A204.1 (cell line): ENCODE results near the gene SLFN12L.
"Not testable (repeated sequence)": the region's sequence is repeated elsewhere in the genome, so short reads cannot be mapped to it uniquely, and the experiment has no call there.

Experiments used
- FAIRE-seq: peaks from 2 replicates; lab custom pipeline; 2012; peaks lifted over from hg19 to GRCh38; lab: Jason Lieb, UNC

The SLFN12L gene

DNA sequence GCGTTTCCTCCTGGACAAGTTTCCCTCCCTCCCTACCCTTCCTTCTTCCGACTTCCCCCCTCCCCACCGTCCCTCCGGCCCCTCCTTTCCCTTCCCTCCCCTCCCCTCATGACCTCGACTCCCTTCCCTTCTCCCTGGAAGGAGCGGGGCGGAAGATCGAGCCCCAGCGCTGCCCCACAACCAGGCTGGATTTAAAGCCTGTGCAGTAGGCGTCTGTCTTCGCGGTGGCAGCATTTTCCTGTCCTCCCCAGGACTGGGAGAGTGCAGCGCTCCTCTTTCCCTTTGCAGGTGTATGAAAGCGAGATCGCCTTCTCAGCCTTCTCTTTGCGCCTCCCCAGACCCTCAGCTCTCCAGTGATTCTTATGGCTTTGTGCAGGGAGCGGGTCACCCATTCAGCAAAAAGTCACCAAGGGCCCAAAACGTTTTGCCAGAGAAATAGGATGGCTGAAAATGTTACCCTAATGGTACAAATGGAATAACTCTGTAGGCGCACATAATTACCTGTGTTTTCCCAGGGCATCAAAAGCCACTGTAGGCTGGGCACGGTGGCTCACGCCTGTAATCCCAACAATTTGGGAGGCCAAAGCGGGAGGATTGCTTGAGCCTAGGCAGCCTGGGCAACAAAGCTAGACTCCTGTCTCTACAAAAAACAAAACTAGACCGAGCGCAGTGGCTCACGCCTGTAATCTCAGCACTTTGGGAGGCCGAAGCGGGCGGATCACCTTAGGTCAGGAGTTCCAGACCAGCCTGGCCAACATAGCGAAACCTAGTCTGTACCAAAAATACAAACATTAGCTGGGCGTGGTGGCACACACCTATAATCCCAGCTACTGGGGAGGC, 40.8 kb downstream of the SLFN12L start:
- no peak for FAIRE-seq

DNA sequence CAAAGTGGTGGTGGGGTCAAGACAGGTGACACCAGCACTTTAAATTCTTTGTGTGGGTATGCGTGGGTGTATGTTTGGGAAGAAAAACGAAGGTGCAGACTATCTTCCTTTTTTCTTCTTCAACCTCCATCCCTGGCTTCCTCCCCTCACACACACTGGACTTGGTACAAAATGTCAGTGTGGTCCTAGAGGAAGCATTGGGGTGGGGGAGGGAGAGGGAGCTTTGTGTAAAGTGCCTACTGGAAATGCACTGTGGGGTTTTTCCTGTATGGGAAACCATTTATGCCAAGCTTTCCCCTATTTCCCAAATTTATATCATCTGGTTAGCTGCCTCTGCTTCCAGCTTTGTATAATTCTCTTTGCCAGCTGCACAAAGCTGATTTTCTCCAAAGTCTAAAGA, 44.4 kb downstream of the SLFN12L start:
- no peak for FAIRE-seq

DNA sequence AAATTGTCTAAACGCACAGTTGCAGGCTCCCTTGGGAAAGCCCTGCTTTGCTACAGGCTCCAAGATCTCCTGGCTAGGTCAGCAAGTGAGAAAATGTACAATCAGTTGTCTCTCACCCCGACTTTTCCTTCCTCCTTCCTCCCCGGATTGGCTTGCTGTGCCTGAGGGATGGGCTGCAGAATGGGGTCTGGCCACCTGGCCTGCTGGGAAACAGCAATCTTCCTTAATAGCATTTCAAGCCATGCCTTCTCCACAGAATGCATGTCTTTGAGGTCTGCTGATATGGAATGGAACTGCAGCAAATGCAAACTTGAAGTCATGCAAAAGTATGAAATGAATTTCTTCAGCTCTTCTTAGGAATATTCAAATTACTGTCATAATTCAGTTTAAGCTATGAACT, 46.1 kb downstream of the SLFN12L start:
- no peak for FAIRE-seq

DNA sequence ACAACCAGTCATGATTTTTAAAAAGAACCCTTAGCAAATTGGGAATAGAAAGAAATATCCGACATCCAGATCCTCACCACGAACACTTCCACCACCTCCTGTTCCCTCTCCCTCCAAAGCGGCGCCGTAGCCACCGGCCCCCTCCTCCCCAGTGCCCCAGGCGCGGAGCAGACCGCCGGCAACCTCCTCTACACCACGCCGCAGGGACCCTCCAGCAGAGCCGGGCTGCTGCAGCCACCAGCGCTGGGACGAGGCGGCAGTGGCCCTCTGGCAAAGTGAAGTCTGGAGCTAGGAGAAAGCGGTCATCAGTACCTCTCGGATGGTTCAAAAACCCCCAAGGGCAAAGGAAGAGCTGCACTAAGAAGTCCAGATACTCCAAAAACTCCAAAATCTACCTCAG, 47.5 kb downstream of the SLFN12L start:
- no peak for FAIRE-seq

DNA sequence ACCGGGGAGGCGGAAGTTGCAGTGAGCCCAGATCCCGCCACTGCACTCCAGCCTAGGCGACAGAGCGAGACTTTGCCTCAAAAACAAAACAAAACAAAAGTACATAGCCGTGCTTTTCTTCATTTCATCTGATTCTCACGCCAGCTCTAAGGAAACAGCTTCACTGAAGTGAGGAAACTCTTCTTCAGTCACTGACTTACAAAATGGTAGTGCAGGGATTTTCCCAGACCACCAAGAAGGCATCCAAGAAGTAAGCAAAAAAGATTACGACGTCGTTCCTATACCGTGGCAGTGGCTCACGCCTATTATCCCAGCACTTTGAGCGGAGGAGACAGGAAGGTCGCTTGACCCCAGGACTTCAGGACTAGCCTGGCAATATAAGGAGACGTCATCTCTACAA, 48.5 kb downstream of the SLFN12L start:
- FAIRE-seq, result no peak

DNA sequence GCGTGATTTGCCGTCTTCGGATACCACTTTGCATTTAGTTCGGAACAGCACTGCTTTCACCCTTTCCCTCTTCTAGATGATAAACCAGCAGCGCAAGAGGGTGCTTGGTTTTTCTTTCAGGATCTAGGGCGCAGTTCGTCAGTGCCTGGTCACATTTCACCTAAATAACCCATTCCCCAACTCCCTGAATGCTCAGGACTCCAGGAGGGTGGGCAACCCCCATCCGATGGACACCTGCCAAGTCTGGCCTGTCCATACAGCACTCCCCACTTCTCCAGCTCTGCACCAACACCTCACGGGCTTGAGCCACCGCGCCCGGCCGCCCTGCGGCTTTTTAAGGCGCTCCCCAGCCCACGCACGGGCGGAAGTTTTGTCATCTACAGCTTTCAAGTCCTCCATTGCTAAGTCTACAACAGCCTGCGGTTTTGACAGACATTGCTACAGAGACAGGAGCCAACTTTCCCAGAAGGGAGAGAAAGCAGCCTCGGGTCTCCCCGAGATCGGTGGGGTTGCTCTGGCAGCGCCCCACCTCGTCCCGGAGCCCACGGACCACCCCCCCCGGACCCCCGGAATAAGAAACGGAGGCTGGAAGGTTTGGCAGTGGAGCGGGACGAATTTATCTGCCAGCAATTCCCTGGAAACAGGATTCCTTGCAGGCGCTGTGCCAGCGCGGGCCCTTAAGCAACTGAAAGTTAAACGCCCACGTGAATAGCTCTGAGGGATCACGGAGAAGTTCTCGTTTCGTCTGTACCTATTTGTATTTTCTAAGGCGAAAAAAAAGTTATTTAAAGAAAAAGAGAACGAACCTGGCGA, 50.4 kb downstream of the SLFN12L start:
- no peak for FAIRE-seq

DNA sequence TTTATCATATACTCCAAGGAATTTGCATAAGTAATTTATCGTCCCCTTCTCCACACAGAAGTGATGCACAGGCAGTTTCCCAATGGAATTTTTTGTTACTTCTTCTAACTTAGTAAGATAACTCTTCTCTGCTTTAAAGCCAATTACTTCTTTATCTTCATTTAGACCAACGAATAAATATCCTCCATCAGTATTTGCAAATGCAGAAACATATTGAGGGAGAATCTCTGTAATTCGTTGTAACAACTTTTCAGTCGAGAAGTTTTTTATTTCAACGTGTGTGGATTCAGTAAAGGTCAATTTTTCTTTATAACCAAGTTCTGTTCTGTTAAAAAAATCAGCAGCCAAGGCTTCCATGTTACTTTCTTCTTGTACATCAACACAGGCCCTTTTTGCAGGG, 58.2 kb downstream of the SLFN12L start:
- no peak for FAIRE-seq

DNA sequence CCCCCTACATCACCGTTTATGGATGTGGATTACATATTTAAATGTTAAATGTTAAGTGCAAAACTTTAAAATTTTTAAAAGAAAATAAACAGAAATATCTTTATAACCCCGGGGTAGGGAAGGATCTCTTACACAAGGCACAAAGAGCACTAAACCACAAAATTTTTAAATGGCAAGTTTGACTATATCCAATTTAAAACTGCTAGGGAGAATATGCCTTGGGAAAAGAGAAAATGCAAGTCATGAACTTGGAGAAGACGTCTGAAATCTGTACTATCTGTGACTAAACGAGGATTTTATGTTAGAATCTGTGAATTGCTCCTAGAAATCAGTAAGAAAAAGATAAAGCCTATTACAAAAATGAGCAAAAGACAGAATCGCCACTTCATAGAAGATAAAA, 60.2 kb downstream of the SLFN12L start:
- FAIRE-seq, result no peak

DNA sequence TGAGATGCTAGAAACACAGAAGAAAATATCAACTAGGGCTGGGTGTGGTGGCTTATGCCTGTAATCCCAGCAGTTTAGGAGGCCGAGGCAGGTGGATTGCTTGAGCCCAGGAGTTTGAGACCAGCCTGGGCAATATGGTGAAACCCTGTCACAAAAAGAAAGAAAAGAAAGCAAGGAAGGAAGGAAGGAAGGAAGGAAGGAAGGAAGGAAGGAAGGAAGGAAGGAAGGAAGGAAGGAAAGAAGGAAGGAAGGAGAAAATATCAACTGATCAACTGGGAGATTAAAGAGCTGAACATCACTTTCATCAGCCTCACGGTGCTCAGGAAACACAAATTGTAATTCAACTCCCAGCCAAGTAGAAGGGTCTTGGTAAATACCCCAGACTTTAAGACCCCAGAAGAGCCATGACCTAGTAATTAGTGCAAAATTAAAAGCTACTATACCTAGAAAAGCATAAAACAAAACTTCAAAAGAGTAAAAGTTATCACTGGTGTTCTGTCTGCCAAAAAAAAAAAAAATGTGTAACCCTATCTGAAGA, 61.1 kb downstream of the SLFN12L start:
- no peak for FAIRE-seq

DNA sequence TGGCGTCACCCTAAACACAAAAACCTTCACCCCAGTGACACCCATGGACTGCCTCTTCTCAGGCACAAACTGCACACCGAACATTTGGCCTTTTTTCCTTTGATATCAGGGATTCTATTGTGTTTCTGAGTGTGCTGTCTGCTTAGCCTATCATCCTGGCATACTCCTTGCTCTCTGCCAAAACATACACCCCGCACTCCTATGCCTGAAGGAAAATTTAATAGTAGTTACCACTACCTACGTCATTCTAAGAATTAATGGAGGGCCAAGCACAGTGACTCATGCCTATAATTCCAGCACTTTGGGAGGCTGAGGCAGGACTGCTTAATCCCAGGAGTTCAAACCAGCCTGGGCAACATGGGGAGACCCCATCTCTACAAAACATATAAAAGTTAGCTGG, 69.0 kb downstream of the SLFN12L start:
- FAIRE-seq, result no peak

DNA sequence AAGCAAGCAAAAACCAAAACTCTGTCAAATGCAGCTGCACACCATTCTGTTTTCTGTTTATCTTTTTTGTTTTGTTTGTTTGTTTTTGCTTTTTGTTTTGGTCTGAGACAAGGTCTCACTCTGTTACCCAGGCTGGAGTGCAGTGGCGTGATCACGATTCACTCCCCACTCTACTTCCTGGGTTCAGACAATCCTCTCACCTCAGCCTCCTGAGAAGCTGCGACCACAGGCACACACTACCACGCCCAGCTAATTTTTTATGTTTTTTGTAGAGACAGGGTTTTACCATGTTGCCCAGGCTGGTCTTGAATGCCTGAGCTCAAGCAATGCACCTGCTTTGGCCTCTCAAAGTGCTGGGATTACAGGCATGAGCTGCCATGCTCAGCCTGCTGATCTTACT, 69.7 kb downstream of the SLFN12L start:
- FAIRE-seq, result no peak

DNA sequence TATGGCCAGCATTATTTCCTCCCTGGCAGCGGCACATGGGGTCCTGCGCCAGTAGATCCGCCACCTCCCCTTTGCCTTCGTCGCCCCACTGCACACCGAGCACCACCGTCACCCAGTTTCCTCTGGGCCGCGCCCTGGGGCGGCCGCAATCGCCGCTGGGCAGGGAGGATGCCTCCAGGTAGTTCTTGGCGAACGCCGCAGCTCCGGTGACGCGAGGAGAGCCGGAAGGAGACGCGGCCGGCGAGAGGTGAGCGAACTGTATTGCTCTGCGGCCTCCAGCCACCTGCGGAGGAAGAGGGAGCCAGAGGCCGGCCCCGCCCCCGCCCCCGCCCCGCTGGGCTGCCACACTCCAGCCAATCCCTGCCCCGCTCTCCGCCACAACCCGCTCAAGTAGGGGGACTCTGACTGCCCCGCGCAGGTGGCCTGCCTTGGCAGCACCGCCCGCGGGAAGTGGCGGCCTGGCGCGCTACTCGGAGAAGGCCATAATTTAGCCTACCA, 77.1 kb downstream of the SLFN12L start:
- FAIRE-seq, result no peak

DNA sequence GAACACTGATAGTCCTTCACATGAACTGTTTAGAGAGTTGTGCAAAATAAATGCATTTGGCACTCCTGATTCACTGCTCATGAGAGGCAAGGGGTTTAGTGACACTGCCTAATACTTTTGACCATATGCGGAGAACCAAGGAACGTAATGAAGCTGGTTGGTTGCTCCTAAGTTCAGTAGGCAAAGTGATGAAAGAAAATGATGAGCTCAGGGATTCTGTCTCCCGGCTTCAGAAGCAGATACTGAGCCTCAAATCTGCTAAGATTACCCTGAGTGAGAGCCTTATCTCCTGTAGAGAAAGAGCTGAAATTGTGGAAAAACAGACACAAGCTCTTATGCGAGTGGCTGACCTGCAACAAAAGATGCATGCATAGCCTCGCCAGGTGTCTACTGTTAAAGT, 83.4 kb downstream of the SLFN12L start:
- not testable (repeated sequence) for FAIRE-seq

DNA sequence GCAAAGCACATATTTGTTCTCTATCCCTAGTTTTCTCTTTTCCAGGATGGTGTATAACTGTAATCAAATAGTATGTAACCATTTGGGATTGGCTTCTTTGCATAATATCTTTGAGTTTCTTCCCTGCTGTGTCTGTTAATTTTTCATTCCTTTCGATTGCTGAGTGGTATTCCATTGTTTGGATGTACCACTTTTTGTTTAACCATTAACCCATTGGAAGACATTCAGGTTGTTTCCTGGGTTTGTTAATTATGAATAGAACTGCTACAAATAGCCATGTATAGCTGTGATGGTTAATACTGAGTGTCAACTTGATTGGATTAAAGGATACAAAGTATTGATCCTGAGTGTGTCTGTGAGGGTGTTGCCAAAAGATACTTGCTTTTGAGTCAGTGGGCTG, 84.3 kb downstream of the SLFN12L start:
- FAIRE-seq, result no peak

DNA sequence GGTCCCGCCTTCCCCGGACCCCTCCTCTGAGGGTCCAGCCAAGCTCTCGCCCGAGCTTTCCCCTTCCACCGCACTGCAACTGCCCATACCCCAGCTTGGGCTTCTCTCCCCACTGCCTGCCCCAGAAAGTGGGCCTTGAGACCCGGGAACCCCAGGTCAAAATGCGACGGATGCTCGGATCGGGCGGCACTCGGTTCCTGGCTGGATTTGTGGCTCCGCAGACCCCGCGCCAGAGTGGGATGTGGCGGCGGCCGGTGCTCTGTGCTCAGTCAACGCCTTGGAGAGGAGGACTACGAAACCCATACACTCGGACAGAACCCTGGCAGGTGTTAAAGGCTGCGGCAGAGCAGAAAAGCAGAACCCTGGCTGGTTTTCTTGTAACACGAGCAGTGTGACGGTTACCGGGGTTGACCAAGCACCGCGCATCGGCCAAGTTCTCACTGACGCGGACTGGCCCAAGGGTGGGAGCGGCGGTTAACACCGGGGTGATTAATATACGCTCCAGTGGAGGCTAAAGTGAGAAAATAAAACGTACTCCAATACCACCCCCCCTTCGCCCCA, 88.0 kb downstream of the SLFN12L start:
- no peak for FAIRE-seq

DNA sequence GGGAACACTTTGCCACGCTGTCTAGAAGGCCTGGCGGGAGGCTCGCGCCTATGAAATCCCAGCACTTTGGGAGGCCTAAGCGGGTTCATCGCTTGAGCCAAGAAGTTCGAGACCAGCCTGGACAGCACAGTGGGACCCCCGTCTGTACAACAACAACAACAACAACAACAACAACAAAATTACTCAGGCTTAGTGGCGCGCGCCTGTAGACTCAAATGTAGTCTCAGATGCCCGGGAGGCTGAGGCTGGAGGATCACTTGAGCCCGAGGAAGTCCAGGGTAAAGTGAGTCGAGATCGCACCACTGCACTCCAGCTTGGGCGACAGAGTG, 88.6 kb downstream of the SLFN12L start:
- no peak for FAIRE-seq

DNA sequence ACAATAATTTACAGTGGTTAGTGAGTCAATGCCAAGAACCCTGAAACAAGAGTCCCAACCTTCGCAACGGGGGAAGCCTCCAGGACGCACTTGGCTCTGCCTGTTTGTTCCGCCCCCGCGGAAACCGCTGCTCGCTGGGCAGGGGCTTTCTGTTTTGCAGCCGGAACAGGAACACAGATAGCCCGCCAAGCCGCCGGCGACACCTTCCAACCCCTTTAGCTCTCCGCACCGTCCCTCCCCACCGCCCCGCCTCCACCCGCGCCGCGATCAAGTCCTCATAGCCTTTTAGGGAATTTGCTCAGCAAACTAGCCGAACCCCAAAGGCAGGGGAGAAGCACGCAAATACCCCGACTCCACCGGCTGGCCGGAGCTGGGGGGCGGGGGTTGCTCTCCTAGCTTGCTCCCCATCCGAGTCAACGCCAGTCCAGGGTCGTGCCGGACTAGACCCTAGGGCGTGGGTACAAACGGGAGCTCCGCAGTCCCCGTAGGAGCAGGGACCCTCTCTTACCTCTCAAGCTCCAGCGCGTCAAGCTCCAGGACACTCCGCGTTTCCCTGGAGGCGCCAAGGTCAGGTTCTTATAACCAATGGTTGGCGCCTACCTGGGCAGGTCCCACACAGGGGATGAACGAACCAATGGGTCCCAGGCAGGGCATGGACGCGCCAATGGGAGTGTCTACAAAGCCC, 89.1 kb downstream of the SLFN12L start, which contains the start of gene SLFN13:
TSS of gene SLFN13 (minus strand) at position 553 of the 685 bp plus-strand sequence. CDS start 3,086 bp downstream, outside the sequence.
- no peak for FAIRE-seq

DNA sequence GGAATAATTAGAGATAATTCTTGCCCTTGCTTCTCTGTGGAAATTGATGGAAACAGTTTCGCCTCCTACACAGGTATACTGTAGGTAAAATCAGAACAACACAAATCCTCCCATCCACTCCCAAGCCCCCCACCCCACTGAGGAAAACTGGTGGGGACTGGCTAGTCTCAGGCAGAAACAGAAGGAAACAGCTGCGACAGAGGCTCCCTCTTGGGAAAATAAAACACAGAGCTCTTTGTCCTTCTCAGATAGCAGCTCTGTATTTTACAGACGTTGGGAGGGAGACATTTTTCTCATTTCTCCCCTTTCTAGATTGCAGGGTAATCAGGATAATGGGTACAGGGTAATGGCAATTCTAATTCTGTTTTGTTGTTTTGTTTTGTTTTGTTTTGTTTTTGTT, 90.0 kb downstream of the SLFN12L start:
- no peak for FAIRE-seq

DNA sequence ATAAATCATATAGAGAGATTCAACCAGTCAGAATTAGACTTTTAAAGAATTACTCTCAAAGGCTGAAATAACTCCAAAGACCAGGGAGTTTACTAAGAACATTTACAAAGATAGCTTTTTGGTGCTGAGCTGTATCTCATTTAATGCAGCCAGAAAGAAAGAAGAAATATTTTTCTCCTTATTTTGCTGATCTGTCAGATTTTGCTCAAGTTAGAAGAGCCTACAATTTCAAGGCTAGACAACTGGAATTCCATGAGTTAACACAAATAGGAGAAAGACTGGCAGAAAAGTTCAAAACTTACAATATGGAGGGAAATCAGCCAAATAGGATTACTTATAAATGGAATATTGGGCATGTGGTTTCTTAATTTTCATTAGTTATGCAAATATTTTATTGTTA, 99.0 kb downstream of the SLFN12L start:
- no peak for FAIRE-seq

DNA sequence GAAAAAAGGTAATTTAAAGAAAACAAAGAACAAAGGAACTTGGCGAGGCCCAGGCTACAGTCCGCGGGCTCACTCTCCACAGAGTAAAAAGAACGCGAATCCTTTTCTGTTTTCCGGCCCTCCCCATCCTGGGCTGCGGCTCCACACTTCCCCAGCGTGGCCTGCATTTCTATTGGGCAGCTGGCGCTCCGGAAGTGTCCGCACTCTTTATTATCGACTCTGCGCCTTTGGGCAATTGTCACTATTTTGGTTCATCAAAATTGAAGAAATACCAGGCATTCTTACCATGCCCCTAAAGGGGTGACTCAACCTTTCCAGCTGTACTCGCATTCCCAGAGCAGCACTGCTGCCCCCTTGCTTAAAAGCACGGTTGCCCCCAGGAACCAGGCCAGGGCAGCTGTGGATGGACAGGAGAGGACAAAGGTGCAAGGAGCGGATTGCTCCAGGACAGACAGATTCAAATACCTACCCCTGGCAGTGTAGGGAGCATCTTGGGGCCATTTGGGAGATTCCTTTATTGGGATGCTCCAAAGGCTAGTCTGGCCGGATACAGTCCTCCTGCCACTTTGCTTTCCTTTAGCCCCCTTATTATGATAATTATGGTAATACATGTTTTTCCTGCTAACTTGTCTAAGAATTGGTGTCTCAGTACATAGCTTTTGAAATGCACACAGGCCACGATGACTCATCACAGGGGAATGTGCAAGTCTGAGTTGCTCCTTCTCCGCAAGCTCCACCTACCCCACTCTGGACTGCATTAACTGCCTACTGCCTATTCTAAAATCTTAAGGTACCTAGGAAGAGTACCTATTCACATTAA, 104.2 kb downstream of the SLFN12L start:
- no peak for FAIRE-seq
